Measurements from ENCODE around the gene MLST8. TPM values are rescaled to one million over a fixed set of nuclear protein-coding genes. Genes with fewer than 3 reads are reported as not detected.

Gene MLST8
- total and polyA plus RNA-seq, 9 donors, result 7.4 to 56.2 (median 28.4) TPM

GRCh38 chr16:2209258-2210008 lies 4.2 kb downstream of the MLST8 start:
- Histone ChIP-seq H3K4me3 (no peak overlapping the region), H3K27ac (no peak overlapping the region), H3K27me3 (no peaks in the 10 kb centered on the region), H3K4me1 (ENCODE audit: insufficient read depth) (peaks cover 17% of the 10 kb centered on the region), H3K9me3 (no peaks in the 10 kb centered on the region), H3K36me3 (no peaks in the 10 kb centered on the region)
- TF ChIP-seq CTCF (IDR thresholded peaks at IDR 0.05) (no peak), EP300 (IDR thresholded peaks at IDR 0.05) (no peak), POLR2A (IDR thresholded peaks at IDR 0.05) (no peak)
- intact Hi-C loops (cut with DNase I), result no loop called here
- 69 to 77% (median 76%) methylated on average over 11 to 29 of the region's 29 CpGs for WGBS, 3 donors
- DNase-seq, result no peak

- no peaks in the 10 kb centered on the region for H3K36me3 ChIP-seq
- peaks cover 13% of the 10 kb centered on the region for H3K4me1 ChIP-seq (ENCODE audit: insufficient read depth)
- DNase-seq, result no peak
- no peaks in the 10 kb centered on the region for H3K27me3 ChIP-seq
- H3K4me3 ChIP-seq, result no peak overlapping the region
- no peak overlapping the region for H3K27ac ChIP-seq
- WGBS, 3 donors, result 79 to 87% (median 85%) methylated on average over 16 to 17 of the region's 17 CpGs
- no peaks in the 10 kb centered on the region for H3K9me3 ChIP-seq
- TF ChIP-seq CTCF (IDR thresholded peaks at IDR 0.05) (no peak), EP300 (IDR thresholded peaks at IDR 0.05) (no peak), POLR2A (IDR thresholded peaks at IDR 0.05) (no peak)
- intact Hi-C loops (cut with DNase I), result no loop called here
Measured at GRCh38 chr16:2210009-2210332, 4.7 kb downstream of the MLST8 start.

GRCh38 chr16:2210386-2211365 lies 5.4 kb downstream of the MLST8 start, which contains the start of gene BRICD5:
BRICD5 (minus strand) TSS chr16:2210863; CDS start chr16:2210833, 30 bp downstream.
- WGBS, 3 donors, result 54 to 65% (median 61%) methylated on average over 19 to 24 of the region's 24 CpGs
- H3K4me1 ChIP-seq (ENCODE audit: insufficient read depth), result peaks cover 13% of the 10 kb centered on the region

More at GRCh38 chr16:2210386-2211365, 5.4 kb downstream of the MLST8 start, which contains the start of gene BRICD5:
- intact Hi-C loops (cut with DNase I), result no loop called here
- Histone ChIP-seq H3K4me3 (no peak within 1 kb of the TSS), H3K27me3 (no peaks in the 10 kb centered on the region), H3K9me3 (no peaks in the 10 kb centered on the region), H3K36me3 (no peaks in the 10 kb centered on the region), H3K27ac (no peak within 1 kb of the TSS)
- no peak for TF ChIP-seq EP300 (IDR thresholded peaks at IDR 0.05)
- TF ChIP-seq CTCF (IDR thresholded peaks at IDR 0.05), result no peak
- TF ChIP-seq POLR2A (IDR thresholded peaks at IDR 0.05), result no peak
- DNase-seq, result no peak

All from ovary (tissue), 9 donors.